ENCODE results near the gene MTSS2. TPM values are rescaled to one million over a fixed set of nuclear protein-coding genes. Genes with fewer than 3 reads are reported as not detected.

The MTSS2 gene
- total RNA-seq: 118 and 122 TPM in 2 replicates

DNA sequence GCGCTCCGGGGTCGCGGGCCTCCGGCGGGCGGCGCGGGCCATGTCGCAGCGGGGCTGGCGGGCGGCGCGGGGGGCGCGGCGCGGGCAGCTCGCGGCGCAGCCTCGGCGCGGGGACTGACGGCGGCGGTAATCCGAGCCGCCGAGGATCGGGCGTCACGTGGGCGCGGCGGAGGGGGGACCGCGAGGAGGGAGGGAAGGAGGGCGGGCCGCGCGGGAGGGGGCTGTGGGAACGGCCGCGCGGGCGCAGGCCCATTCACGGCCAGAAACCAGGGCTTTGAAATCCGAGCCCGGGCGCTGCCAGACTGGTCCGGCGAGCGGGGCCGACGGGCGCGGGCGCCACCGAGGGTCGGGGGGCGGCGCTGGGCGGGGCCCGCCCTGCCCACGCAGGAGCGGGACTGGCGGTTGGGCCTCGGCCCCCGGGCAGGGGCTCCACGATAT, at the start of gene MTSS2:
Gene MTSS2 (minus strand): TSS at position 116 of the 438 bp plus-strand sequence. CDS start 262 bp downstream, outside the sequence.

GRCh38 chr16:70646260-70647241, 39.3 kb downstream of the MTSS2 start, which contains the start of gene IL34:
TSS of gene IL34 (plus strand) at chr16:70646559. CDS start at chr16:70646948, 389 bp downstream.

Other genes starting within 250 kb of the MTSS2 start
- gene ST3GAL2, start 247.0 kb downstream of the MTSS2 start, total RNA-seq: 7.8 and 9.0 TPM in 2 replicates
- gene FCSK, start 231.5 kb downstream of the MTSS2 start, total RNA-seq: 11.8 TPM in 2 replicates
- gene COG4, start 162.5 kb downstream of the MTSS2 start, total RNA-seq: 50.2 and 58.6 TPM in 2 replicates
- gene SF3B3, start 162.2 kb downstream of the MTSS2 start, total RNA-seq: 77.9 and 123 TPM in 2 replicates
- 0.46 and 0.63 TPM in 2 replicates for gene IL34, start 39.5 kb downstream of the MTSS2 start, total RNA-seq
- 21.9 and 35.8 TPM in 2 replicates for gene VAC14, start 115.1 kb upstream of the MTSS2 start, total RNA-seq

Measured in airway epithelial cell (primary cell).